Trophoblast cell (in vitro differentiated cells and primary cell): Measurements from ENCODE around the gene ST6GALNAC3.

Experiments used
- DNase-seq, 2 donors: peaks; one replicate each; pipeline ENCODE4 v3.0.0-alpha.2; 2016
- H2AFZ ChIP-seq: 2 replicates; pipeline ENCODE4 v1.6.1; 2013; ENCODE audit warnings: low read length, moderate library complexity, mild to moderate bottlenecking; ENCODE audit not compliant: insufficient read depth, poor library complexity
- H2AK5ac ChIP-seq: 2 replicates; pipeline ENCODE4 v1.6.1; 2013; ENCODE audit warnings: mild to moderate bottlenecking, low read length
- H2BK120ac ChIP-seq: 2 replicates; pipeline ENCODE4 v1.6.1; 2013; ENCODE audit warnings: low read length, mild to moderate bottlenecking, moderate library complexity; ENCODE audit not compliant: insufficient read depth, poor library complexity
- H2BK12ac ChIP-seq: 2 replicates; pipeline ENCODE4 v1.6.1; 2013; ENCODE audit warnings: mild to moderate bottlenecking, low read length, moderate library complexity
- H2BK5ac ChIP-seq: 2 replicates; pipeline ENCODE4 v1.6.1; 2013; ENCODE audit warnings: low read length, low read depth, moderate library complexity, mild to moderate bottlenecking; ENCODE audit not compliant: poor library complexity
- H3K14ac ChIP-seq: 2 replicates; pipeline ENCODE4 v1.6.1; 2013; ENCODE audit warnings: mild to moderate bottlenecking, low read length
- H3K18ac ChIP-seq: 2 replicates; pipeline ENCODE4 v1.6.1; 2013; ENCODE audit warnings: mild to moderate bottlenecking, low read length
- H3K23ac ChIP-seq: 2 replicates; pipeline ENCODE4 v1.6.1; 2013; ENCODE audit warnings: low read length
- H3K27ac ChIP-seq: 2 replicates; pipeline ENCODE4 v1.5.1; 2013; ENCODE audit warnings: low read depth, mild to moderate bottlenecking, inconsistent platforms, low read length, moderate library complexity
- H3K27me3 ChIP-seq: 2 replicates; pipeline ENCODE4 v1.6.1; 2013; ENCODE audit warnings: inconsistent platforms, mild to moderate bottlenecking, low read length, moderate library complexity; ENCODE audit not compliant: insufficient read depth
- H3K36me3 ChIP-seq, 2 experiments: 1 replicate in 1 of 2; 2 replicates in 1 of 2; pipeline ENCODE4 v1.6.1; 2013; ENCODE audit warnings: low read length in 2 of 2, mild to moderate bottlenecking in 2 of 2, moderate library complexity in 1 of 2; ENCODE audit not compliant: insufficient read depth in 2 of 2, control insufficient read depth in 1 of 2
- H3K4ac ChIP-seq: 2 replicates; pipeline ENCODE4 v1.6.1; 2013; ENCODE audit warnings: low read depth, mild to moderate bottlenecking, low read length, moderate library complexity
- H3K4me1 ChIP-seq, 2 experiments: 1 replicate in 1 of 2; 2 replicates in 1 of 2; pipeline ENCODE4 v1.6.1; 2013; ENCODE audit warnings: low read length in 2 of 2, mild to moderate bottlenecking in 2 of 2, moderate library complexity in 1 of 2; ENCODE audit not compliant: insufficient read depth in 2 of 2, control insufficient read depth in 1 of 2
- H3K4me2 ChIP-seq: 2 replicates; pipeline ENCODE4 v1.6.1; 2013; ENCODE audit warnings: inconsistent platforms, mild to moderate bottlenecking, low read length, moderate library complexity
- H3K4me3 ChIP-seq: 2 replicates; pipeline ENCODE4 v1.5.1; 2013; ENCODE audit warnings: mild to moderate bottlenecking, low read depth, low read length, inconsistent platforms
- H3K79me1 ChIP-seq: one replicate; pipeline ENCODE4 v1.6.1; 2013; ENCODE audit warnings: low read length
- H3K79me2 ChIP-seq: 2 replicates; pipeline ENCODE4 v1.6.1; 2013; ENCODE audit warnings: low read length, mild to moderate bottlenecking; ENCODE audit not compliant: control insufficient read depth, insufficient read depth, poor library complexity
- H3K9ac ChIP-seq: 2 replicates; pipeline ENCODE4 v1.6.1; 2013; ENCODE audit warnings: mild to moderate bottlenecking, low read length
- H3K9me3 ChIP-seq: 2 replicates; pipeline ENCODE4 v1.6.1; 2013; ENCODE audit warnings: low read depth, mild to moderate bottlenecking, control low read depth, inconsistent platforms, low read length; ENCODE audit not compliant: insufficient read depth
- H4K12ac ChIP-seq: 2 replicates; pipeline ENCODE4 v1.6.1; 2013; ENCODE audit warnings: low read depth, mild to moderate bottlenecking, low read length, moderate library complexity
- H4K8ac ChIP-seq: 2 replicates; pipeline ENCODE4 v1.6.1; 2013; ENCODE audit warnings: low read depth, mild to moderate bottlenecking, low read length, moderate library complexity
- H4K91ac ChIP-seq: one replicate; pipeline ENCODE4 v1.6.1; 2013; ENCODE audit warnings: low read depth, mild to moderate bottlenecking, low read length, moderate library complexity
- WGBS: extraction: QIAGEN DNeasy Blood & Tissue Kit; methylation state at CpG from one replicate; pipeline ENCODE4 v1.1.7; 2013; ENCODE audit warnings: missing lambda C conversion rate; ENCODE audit not compliant: insufficient read length, insufficient coverage; ENCODE audit errors: extremely low coverage; 5-methylcytosine and 5-hydroxymethylcytosine counted together

The ST6GALNAC3 gene

DNA sequence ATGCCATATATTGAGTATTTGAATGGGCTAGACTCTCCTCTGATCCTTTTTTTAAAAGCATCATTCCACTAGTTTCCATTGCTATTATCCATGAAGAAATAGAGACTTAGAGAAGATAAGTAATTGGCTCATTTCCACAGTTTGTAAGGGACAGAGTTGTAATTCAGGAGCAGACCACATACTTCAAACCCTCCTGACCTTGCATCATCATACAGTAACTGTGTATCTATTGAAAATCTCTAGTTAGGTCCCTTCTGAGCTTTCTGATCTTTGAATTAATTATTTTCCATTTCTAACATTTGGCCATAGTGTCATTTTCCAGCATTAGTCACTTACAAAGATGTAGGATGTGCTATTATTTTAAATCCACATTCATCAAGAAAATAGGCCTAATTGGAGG is 406.3 kb downstream of the ST6GALNAC3 start:
- H3K9me3 ChIP-seq, result no peaks in the 10 kb centered on the region
- H2BK5ac ChIP-seq, result no peak overlapping the region
- H3K79me2 ChIP-seq, result no peaks in the 10 kb centered on the region
- H4K91ac ChIP-seq, result no peak overlapping the region
- H2AK5ac ChIP-seq, result no peak overlapping the region
- no peak overlapping the region for H3K4me2 ChIP-seq
- no peak overlapping the region for H3K4me3 ChIP-seq
- H3K4me1 ChIP-seq, result no peaks in the 10 kb centered on the region
- H3K27me3 ChIP-seq, result no peaks in the 10 kb centered on the region
- H3K23ac ChIP-seq, result no peak overlapping the region
- H3K14ac ChIP-seq, result no peak overlapping the region
- H2BK12ac ChIP-seq, result no peak overlapping the region
- no peak overlapping the region for H3K27ac ChIP-seq
- no peak overlapping the region for H4K8ac ChIP-seq
- no peak overlapping the region for H3K4ac ChIP-seq
- no peaks in the 10 kb centered on the region for H3K79me1 ChIP-seq
- no peak overlapping the region for H3K18ac ChIP-seq
- DNase-seq, result no peak
- no peaks in the 10 kb centered on the region for H3K36me3 ChIP-seq
- H4K12ac ChIP-seq, result no peak overlapping the region
- no peak overlapping the region for H2AFZ ChIP-seq
- no peak overlapping the region for H2BK120ac ChIP-seq
- no peak overlapping the region for H3K9ac ChIP-seq

DNA sequence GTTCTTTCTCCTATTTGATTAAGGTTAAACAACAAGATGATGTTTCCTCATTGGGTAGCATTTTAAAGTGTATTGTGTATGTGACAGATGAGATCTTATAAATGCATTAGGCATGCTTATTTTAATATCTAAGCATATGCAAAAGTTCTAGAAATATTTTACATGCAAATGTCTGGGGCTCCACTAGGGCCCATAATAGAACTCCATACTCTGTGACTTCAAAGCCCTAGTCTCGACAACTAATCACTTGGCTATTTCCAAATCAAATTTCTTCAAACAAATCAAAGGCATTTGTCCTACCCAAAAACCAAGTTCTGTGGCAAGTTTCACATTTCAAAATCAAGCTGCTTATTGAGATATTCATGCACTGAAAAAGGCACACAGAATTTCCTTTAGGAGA is 407.1 kb downstream of the ST6GALNAC3 start:
- no CpG with 5 or more reads among the region's 1 CpG for WGBS

DNA sequence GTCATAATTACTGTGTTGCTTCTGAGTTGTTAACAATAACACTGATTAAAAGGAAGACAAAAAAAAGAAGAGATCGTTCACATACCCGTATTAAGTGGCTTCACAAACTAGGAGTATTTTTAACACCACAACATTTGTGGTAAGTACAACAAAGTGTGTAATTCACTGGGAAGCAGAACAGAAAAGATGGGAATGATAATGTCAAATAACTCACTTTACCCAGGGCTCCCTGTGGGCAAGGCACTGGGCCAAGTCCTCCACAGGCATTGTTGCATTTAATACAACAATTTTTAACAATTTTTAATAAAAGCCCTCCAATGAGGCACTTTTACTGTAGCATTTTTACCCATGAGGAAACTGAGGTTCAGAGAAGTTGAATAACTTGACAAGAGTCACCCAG is 407.7 kb downstream of the ST6GALNAC3 start:
- no peak overlapping the region for H2AFZ ChIP-seq
- H4K91ac ChIP-seq, result no peak overlapping the region
- H3K4me1 ChIP-seq, result no peaks in the 10 kb centered on the region
- no peak overlapping the region for H2BK5ac ChIP-seq
- no peak overlapping the region for H3K4me3 ChIP-seq
- H3K9me3 ChIP-seq, result no peaks in the 10 kb centered on the region
- no peak overlapping the region for H4K8ac ChIP-seq
- no peak overlapping the region for H2BK120ac ChIP-seq
- no peak overlapping the region for H3K27ac ChIP-seq
- H4K12ac ChIP-seq, result no peak overlapping the region
- H3K79me1 ChIP-seq, result no peaks in the 10 kb centered on the region
- no peaks in the 10 kb centered on the region for H3K27me3 ChIP-seq
- no peaks in the 10 kb centered on the region for H3K79me2 ChIP-seq
- H3K4ac ChIP-seq, result no peak overlapping the region
- no peak overlapping the region for H3K14ac ChIP-seq
- H3K18ac ChIP-seq, result no peak overlapping the region
- no peak for DNase-seq
- H3K36me3 ChIP-seq, result no peaks in the 10 kb centered on the region
- no peak overlapping the region for H3K9ac ChIP-seq
- H3K23ac ChIP-seq, result no peak overlapping the region
- H2AK5ac ChIP-seq, result no peak overlapping the region
- no peak overlapping the region for H3K4me2 ChIP-seq
- no peak overlapping the region for H2BK12ac ChIP-seq
- WGBS, result no CpG with 5 or more reads among the region's 2 CpGs

More for the DNA sequence above, 407.1 kb downstream of the ST6GALNAC3 start:
- Histone ChIP-seq H2AK5ac (no peak overlapping the region), H3K9me3 (no peaks in the 10 kb centered on the region), H3K14ac (no peak overlapping the region), H3K36me3 (no peaks in the 10 kb centered on the region), H4K12ac (no peak overlapping the region), H3K79me1 (no peaks in the 10 kb centered on the region), H3K27ac (no peak overlapping the region), H2BK12ac (no peak overlapping the region), H3K4me2 (no peak overlapping the region), H2BK120ac (no peak overlapping the region), H2AFZ (no peak overlapping the region), H3K23ac (no peak overlapping the region), H4K8ac (no peak overlapping the region), H3K9ac (no peak overlapping the region), H3K27me3 (no peaks in the 10 kb centered on the region), H3K4ac (no peak overlapping the region), H2BK5ac (no peak overlapping the region), H4K91ac (no peak overlapping the region), H3K4me3 (no peak overlapping the region), H3K18ac (no peak overlapping the region), H3K4me1 (no peaks in the 10 kb centered on the region), H3K79me2 (no peaks in the 10 kb centered on the region)
- no peak for DNase-seq

DNA sequence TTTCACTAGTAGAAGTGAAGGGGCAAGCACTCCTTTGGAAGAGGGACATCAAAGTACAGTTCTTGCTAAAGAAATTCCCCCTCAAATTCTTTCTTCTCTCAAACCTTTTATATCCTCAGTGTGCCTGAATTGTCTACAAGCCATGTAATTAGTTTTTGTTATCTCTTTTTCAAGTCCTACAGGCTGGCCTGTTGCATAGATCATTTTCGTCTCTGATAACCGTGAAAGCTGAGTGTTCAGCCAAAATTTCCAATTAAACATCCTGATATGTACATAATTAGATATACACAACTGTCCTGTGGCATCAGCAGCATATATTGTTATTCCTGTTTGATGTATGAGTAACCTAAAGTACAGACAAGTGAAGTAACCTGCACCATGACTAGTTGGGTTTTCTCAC is 417.2 kb downstream of the ST6GALNAC3 start:
- no CpG with 5 or more reads among the region's 2 CpGs for WGBS
- no peak overlapping the region for H3K23ac ChIP-seq
- no peak overlapping the region for H2BK12ac ChIP-seq
- H2BK5ac ChIP-seq, result no peak overlapping the region
- H3K9ac ChIP-seq, result no peak overlapping the region
- H3K27me3 ChIP-seq, result no peaks in the 10 kb centered on the region
- no peak overlapping the region for H3K4me3 ChIP-seq
- H3K79me2 ChIP-seq, result no peaks in the 10 kb centered on the region
- no peaks in the 10 kb centered on the region for H3K79me1 ChIP-seq
- H2AFZ ChIP-seq, result no peak overlapping the region
- no peak overlapping the region for H3K4me2 ChIP-seq
- H3K14ac ChIP-seq, result no peak overlapping the region
- no peaks in the 10 kb centered on the region for H3K36me3 ChIP-seq
- no peak for DNase-seq
- no peak overlapping the region for H3K27ac ChIP-seq
- H4K8ac ChIP-seq, result no peak overlapping the region
- H3K4ac ChIP-seq, result no peak overlapping the region
- no peak overlapping the region for H2AK5ac ChIP-seq
- no peak overlapping the region for H3K18ac ChIP-seq
- no peak overlapping the region for H4K91ac ChIP-seq
- no peaks in the 10 kb centered on the region for H3K4me1 ChIP-seq
- H4K12ac ChIP-seq, result no peak overlapping the region
- H3K9me3 ChIP-seq, result no peaks in the 10 kb centered on the region
- no peak overlapping the region for H2BK120ac ChIP-seq
